GM21786 (cell line): ENCODE results near the gene TMEM45B.

Experiments
- ATAC-seq: cut with Tn5 transposase; IDR thresholded peaks from one replicate; pipeline ENCODE4 v1.9.1; 2021; ENCODE audit not compliant: unreplicated experiment

The TMEM45B gene

DNA sequence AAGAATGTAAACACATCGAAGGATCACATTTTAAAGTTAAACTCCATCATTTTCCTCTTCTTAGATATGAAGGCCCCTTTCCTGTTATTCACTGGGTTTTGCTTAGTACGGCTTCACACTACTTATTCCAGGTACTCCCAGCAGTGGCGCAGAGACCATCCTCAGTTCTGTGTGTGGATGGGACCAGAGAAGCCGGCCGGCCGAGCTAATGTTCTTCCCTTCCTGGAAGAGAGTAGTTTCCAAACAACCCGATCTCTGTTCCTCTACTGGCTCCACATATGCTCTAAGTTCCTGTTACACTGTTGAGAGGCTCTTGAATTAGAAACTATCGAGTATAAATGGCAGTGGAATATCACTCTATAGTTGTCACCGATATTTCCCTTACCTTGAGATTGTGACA is 80.4 kb downstream of the TMEM45B start:
- ATAC-seq = no peak

GRCh38 chr11:129905402-129905801 is 89.8 kb downstream of the TMEM45B start:
- no peak for ATAC-seq
